ENCODE data around the gene SMPD3. TPM values are rescaled to one million over a fixed set of nuclear protein-coding genes. Genes with fewer than 3 reads are reported as not detected.

The SMPD3 gene
- total RNA-seq, 4 donors from 2014 or later, result under 0.01 to 2.6 (median 0.75) TPM

DNA sequence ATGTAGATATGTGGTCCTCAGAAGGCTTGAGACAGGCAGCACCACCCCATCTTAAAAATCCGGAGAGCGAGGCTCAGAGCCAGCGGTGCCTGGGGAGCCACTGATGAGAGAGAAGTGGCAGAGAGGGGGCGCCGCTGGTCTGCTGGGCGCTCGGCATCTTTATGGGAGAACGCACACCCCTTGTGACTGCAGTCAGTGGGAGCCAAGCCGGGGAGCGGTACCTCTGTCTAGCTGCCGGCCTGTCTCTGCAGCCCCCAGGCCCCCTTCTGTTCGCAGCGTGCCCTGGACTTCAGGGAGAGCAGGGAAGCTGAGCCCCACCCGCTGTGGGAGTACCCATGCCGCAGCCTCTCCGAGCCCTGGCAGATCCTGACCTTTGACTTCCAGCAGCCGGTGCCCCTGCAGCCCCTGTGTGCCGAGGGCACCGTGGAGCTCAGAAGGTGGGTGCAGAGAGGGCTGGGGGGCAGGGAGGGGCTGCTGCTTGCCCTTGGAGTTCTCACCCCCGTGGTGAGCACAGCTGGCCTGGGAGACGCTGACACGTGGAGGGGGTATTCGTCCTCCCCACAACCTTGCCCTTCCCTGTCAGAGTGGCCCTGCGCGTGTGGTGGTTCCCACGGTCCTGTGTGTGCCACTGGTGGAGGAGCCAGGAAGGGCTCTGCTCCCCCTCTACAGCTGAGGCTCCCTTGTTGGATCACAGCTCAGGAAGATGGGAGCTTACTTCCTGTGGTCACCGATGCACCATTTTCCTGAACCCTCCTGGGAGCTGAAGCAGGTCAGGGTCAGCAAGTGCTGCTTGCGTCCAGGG, 92.7 kb downstream of the SMPD3 start:
- TF ChIP-seq, protein P1, sequence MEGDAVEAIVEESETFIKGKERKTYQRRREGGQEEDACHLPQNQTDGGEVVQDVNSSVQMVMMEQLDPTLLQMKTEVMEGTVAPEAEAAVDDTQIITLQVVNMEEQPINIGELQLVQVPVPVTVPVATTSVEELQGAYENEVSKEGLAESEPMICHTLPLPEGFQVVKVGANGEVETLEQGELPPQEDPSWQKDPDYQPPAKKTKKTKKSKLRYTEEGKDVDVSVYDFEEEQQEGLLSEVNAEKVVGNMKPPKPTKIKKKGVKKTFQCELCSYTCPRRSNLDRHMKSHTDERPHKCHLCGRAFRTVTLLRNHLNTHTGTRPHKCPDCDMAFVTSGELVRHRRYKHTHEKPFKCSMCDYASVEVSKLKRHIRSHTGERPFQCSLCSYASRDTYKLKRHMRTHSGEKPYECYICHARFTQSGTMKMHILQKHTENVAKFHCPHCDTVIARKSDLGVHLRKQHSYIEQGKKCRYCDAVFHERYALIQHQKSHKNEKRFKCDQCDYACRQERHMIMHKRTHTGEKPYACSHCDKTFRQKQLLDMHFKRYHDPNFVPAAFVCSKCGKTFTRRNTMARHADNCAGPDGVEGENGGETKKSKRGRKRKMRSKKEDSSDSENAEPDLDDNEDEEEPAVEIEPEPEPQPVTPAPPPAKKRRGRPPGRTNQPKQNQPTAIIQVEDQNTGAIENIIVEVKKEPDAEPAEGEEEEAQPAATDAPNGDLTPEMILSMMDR (IDR thresholded peaks at IDR 0.05), result no peak
- TF ChIP-seq POLR2A (IDR thresholded peaks at IDR 0.05), result no peak
- Histone ChIP-seq H3K9me3 (no peaks in the 10 kb centered on the region), H3K27me3 (no peaks in the 10 kb centered on the region), H3K36me3 (no peaks in the 10 kb centered on the region), H3K4me1 (no peaks in the 10 kb centered on the region), H3K27ac (no peak overlapping the region), H3K4me3 (no peak overlapping the region)
- DNase-seq, result no peak
- intact Hi-C loops (cut with DNase I; ENCODE audit: low total_unique reads), result no loop called here

DNA sequence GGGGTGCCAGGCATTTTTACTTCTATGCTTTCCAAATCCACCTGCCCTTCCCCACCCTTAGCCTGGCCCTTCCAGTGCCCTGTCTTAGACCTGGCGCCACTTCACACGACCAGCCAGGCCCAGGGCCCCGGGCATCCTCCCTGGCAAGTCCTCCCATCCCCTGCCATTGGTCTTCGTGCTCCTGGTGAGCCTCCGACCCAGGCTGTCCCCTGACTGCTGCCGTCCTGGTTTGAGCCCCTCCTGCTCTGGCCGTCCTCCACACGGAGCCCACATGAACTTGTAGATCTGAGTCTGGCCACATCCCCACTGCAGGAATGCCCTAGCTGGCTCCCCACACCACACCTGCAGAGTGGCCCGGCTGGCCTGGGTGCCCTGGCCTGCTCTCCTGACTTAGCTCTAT, 93.5 kb downstream of the SMPD3 start:
- H3K4me3 ChIP-seq, result no peak overlapping the region
- no peak for TF ChIP-seq POLR2A (IDR thresholded peaks at IDR 0.05)
- TF ChIP-seq, protein P1 (IDR thresholded peaks at IDR 0.05), result no peak
- intact Hi-C loops (cut with DNase I; ENCODE audit: low total_unique reads), result no loop called here
- DNase-seq, result no peak
- H3K4me1 ChIP-seq, result no peaks in the 10 kb centered on the region
- H3K9me3 ChIP-seq, result no peaks in the 10 kb centered on the region
- H3K27me3 ChIP-seq, result no peaks in the 10 kb centered on the region
- no peak overlapping the region for H3K27ac ChIP-seq
- no peaks in the 10 kb centered on the region for H3K36me3 ChIP-seq

DNA sequence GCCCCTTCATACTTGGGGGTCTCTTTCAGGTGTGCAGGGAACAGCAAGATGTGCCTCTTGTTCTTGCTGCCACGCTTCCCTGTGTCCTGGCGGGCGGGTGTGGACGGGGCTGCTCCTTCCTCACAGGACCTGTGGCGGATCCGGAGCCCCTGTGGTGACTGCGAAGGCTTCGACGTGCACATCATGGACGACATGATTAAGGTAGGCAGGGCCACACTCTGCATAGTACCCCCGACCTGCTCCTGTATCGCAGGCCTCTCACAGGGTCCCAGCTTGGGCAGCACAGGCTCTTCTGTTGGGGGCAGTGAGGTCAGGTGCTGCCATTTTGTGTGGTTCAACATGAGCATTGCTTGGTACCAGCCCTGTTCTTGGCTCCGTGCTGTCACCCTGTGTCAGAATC, 94.9 kb downstream of the SMPD3 start:
- Histone ChIP-seq H3K27ac (no peak overlapping the region), H3K9me3 (no peaks in the 10 kb centered on the region), H3K27me3 (no peaks in the 10 kb centered on the region), H3K36me3 (no peaks in the 10 kb centered on the region), H3K4me1 (no peaks in the 10 kb centered on the region), H3K4me3 (no peak overlapping the region)
- intact Hi-C loops (cut with DNase I; ENCODE audit: low total_unique reads), result no loop called here
- no peak for TF ChIP-seq POLR2A (IDR thresholded peaks at IDR 0.05)
- TF ChIP-seq, protein P1 (IDR thresholded peaks at IDR 0.05), result no peak
- no peak for DNase-seq

DNA sequence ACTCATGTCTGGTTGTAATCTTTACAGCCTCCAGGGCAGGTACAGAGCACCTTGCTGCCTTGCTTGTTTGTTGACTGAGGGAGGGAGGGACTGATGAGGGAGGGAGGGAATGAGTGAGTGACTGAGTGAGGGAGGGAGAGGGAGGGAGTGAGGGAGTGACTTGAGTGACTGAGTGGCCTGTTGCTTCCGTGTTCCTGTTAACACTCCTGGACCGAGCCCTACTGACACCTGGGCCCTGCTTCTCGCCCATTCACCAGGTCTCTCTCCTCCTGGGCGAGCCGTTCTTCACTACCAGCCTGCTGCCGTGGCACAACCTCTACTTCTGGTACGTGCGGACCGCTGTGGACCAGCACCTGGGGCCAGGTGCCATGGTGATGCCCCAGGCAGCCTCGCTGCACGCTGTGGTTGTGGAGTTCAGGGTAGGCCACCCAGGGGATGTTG, 96.3 kb downstream of the SMPD3 start:
- TF ChIP-seq, protein P1 (IDR thresholded peaks at IDR 0.05), result no peak
- TF ChIP-seq POLR2A (IDR thresholded peaks at IDR 0.05), result no peak
- intact Hi-C loops (cut with DNase I; ENCODE audit: low total_unique reads), result no loop called here
- Histone ChIP-seq H3K4me3 (no peak overlapping the region), H3K36me3 (no peaks in the 10 kb centered on the region), H3K9me3 (no peaks in the 10 kb centered on the region), H3K27ac (no peak overlapping the region), H3K4me1 (no peaks in the 10 kb centered on the region), H3K27me3 (no peaks in the 10 kb centered on the region)
- no peak for DNase-seq

DNA sequence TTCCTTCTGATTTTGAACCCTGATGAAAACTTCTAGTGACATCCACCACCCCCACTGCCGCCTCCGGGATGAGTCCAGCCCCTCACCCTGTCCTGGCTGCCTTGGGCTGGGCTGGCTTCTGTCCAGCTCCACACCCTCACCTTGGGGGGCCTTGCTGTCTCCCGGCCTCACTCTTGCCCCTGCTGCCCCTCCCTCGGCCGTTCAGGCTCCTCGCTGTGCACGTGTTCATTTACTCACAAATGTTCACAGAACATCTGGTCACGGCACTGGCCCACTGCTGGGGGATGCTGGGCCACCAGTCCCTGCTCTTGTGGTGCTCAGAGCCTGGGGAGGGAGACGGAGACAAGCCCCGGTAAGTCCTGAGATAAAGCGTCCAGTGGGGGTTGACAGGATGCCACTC, 96.8 kb downstream of the SMPD3 start:
- H3K36me3 ChIP-seq, result no peaks in the 10 kb centered on the region
- intact Hi-C loops (cut with DNase I; ENCODE audit: low total_unique reads), result no loop called here
- no peak overlapping the region for H3K4me3 ChIP-seq

More for the DNA sequence above, 96.8 kb downstream of the SMPD3 start:
- Histone ChIP-seq H3K9me3 (no peaks in the 10 kb centered on the region), H3K27ac (no peak overlapping the region), H3K4me1 (no peaks in the 10 kb centered on the region), H3K27me3 (no peaks in the 10 kb centered on the region)
- no peak for TF ChIP-seq POLR2A (IDR thresholded peaks at IDR 0.05)
- TF ChIP-seq, protein P1 (IDR thresholded peaks at IDR 0.05), result no peak
- no peak for DNase-seq

All from uterus (tissue), 4 donors.